Measurements from ENCODE around the gene TCF12.

The TCF12 gene

GRCh38 chr15:56971571-56971970 lies 53.1 kb downstream of the TCF12 start:
- CTCF ChIA-PET, result no interaction called here
- TF ChIP-seq CTCF (IDR thresholded peaks at IDR 0.05; ENCODE audit: insufficient read depth, low read length, missing control alignments), result no peak
- POLR2A ChIA-PET, result no interaction called here
- H3K4me3 ChIP-seq (ENCODE audit: low read depth, low read length), result no peak overlapping the region
- DNase-seq (ENCODE audit: low read depth, low spot score), result no peak

- ChIA-PET CTCF (interaction anchor here (0.9 kb wide), 1 partner anchor 54 kb away, joined by 3 read pairs; the partner anchor contains the start of gene TCF12), POLR2A (no interaction called here)
- no peak for TF ChIP-seq CTCF (IDR thresholded peaks at IDR 0.05; ENCODE audit: insufficient read depth, low read length, missing control alignments)
- no peak overlapping the region for H3K4me3 ChIP-seq (ENCODE audit: low read depth, low read length)
- DNase-seq (ENCODE audit: low read depth, low spot score), result no peak
These were observed 53.6 kb downstream of the TCF12 start for GRCh38 chr15:56972016-56972415.

- no peak for TF ChIP-seq CTCF (IDR thresholded peaks at IDR 0.05; ENCODE audit: insufficient read depth, low read length, missing control alignments)
- ChIA-PET CTCF (interaction anchor here (0.9 to 1.2 kb wide), 2 partner anchors 9 to 54 kb away, joined by 3 to 5 read pairs; partner anchors contain the start of gene TCF12), POLR2A (no interaction called here)
- no peak overlapping the region for H3K4me3 ChIP-seq (ENCODE audit: low read depth, low read length)
- no peak for DNase-seq (ENCODE audit: low read depth, low spot score)
These were observed 54.0 kb downstream of the TCF12 start for GRCh38 chr15:56972426-56972825.

- TF ChIP-seq CTCF (IDR thresholded peaks at IDR 0.05; ENCODE audit: insufficient read depth, low read length, missing control alignments), result no peak
- no peak for DNase-seq (ENCODE audit: low read depth, low spot score)
- POLR2A ChIA-PET, result no interaction called here
- CTCF ChIA-PET, result interaction anchor here (1.2 kb wide), 1 partner anchor 10 kb away, joined by 5 read pairs; no protein-coding TSS in a partner anchor
- H3K4me3 ChIP-seq (ENCODE audit: low read depth, low read length), result no peak overlapping the region
These were observed 55.0 kb downstream of the TCF12 start for GRCh38 chr15:56973463-56973862.

- TF ChIP-seq CTCF (IDR thresholded peaks at IDR 0.05; ENCODE audit: insufficient read depth, low read length, missing control alignments), result no peak
- no peak for DNase-seq (ENCODE audit: low read depth, low spot score)
- no peak overlapping the region for H3K4me3 ChIP-seq (ENCODE audit: low read depth, low read length)
- ChIA-PET CTCF (interaction anchor here (1.6 kb wide), 1 partner anchor 13 kb away, joined by 5 read pairs; no protein-coding TSS in a partner anchor), POLR2A (no interaction called here)
These were observed 58.8 kb downstream of the TCF12 start for GRCh38 chr15:56977232-56977631.

- no peak overlapping the region for H3K4me3 ChIP-seq (ENCODE audit: low read depth, low read length)
- POLR2A ChIA-PET, result no interaction called here
- peak; percentile 41 for DNase-seq (ENCODE audit: low read depth, low spot score)
- TF ChIP-seq CTCF (IDR thresholded peaks at IDR 0.05; ENCODE audit: insufficient read depth, low read length, missing control alignments), result no peak
- CTCF ChIA-PET, result interaction anchor here (1.1 kb wide), 1 partner anchor 482 kb away, joined by 5 read pairs; no protein-coding TSS in a partner anchor
These were observed 60.6 kb downstream of the TCF12 start for GRCh38 chr15:56978898-56979662.
